ENCODE data around the gene ZAP70. TPM values are rescaled to one million over a fixed set of nuclear protein-coding genes. Genes with fewer than 3 reads are reported as not detected.

ZAP70 gene
- total and polyA plus RNA-seq, 2 experiments from 2014 or later, result not detected

DNA sequence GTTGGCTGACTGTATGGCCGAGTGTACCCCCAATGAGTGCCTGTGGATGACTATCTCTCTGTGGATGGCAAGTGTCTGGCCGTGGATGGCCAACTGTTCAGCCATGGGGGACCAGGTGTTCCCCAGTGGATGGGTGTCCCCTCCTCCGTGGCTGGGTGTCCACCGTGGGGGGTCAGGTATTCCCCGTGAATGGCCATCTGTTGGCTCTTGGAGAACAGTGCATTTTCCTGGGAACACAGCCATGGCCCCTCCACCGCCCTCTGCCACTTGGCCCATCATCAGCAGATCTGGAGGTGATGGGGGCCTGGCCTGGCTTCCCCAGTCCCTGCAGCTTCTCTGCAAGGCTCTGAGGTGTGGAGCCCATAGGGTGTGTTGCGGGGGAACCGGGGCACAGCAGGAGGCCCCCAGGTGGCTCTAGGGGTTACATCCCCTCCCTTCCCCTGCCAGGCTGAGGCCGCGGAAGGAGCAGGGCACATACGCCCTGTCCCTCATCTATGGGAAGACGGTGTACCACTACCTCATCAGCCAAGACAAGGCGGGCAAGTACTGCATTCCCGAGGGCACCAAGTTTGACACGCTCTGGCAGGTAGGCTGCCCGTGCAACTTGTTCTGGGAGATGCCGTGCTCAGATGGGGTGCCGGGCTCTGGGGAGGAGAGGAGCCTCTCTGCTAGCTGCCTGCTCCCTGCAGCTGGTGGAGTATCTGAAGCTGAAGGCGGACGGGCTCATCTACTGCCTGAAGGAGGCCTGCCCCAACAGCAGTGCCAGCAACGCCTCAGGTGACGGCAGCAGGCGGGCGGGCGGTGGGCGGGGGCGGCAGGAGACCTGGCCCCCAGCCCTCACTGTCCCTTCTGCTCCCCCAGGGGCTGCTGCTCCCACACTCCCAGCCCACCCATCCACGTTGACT, 19.3 kb downstream of the ZAP70 start:
- no peak for DNase-seq
- 77 to 79% methylated on average over 18 to 26 of the region's 28 CpGs for WGBS, 2 experiments (ENCODE audit: low coverage in 1 of 2, low lambda C conversion rate in 2 of 2, missing lambda C conversion rate in 2 of 2)
- no peaks in the 10 kb centered on the region for H3K36me3 ChIP-seq (ENCODE audit: low read depth)
- TF ChIP-seq EZH2phosphoT487 (IDR thresholded peaks at IDR 0.05; ENCODE audit: insufficient read depth, low read depth) (no peak), EZH2 (IDR thresholded peaks at IDR 0.05; ENCODE audit: insufficient read depth, poor library complexity, severe bottlenecking) (no peak)
- H4K20me1 ChIP-seq (ENCODE audit: insufficient read depth), result no peaks in the 10 kb centered on the region
- no peak overlapping the region for H3K4me2 ChIP-seq (ENCODE audit: unreplicated experiment)
- no peaks in the 10 kb centered on the region for H3F3A ChIP-seq (ENCODE audit: insufficient read depth)
- no peaks in the 10 kb centered on the region for H3K9me2 ChIP-seq (ENCODE audit: insufficient read depth)
- no peaks in the 10 kb centered on the region for H3K79me2 ChIP-seq (ENCODE audit: insufficient read depth)
- no peak overlapping the region for H2AFZ ChIP-seq
- no peak overlapping the region for H3K9ac ChIP-seq
- H3K4me1 ChIP-seq (ENCODE audit: insufficient read depth), result 0 out of 2 replicates have a peak, but pooled peaks cover 5% of the 10 kb centered on the region
- in situ Hi-C loops (cut with MboI), result no loop called here
- no peaks in the 10 kb centered on the region for H3K27me3 ChIP-seq (replicated peaks; ENCODE audit: insufficient read depth)
- H3K9me3 ChIP-seq (ENCODE audit: low read depth), result no peaks in the 10 kb centered on the region
- H3K4me3 ChIP-seq, result no peak overlapping the region
- no peak overlapping the region for H3K27ac ChIP-seq

DNA sequence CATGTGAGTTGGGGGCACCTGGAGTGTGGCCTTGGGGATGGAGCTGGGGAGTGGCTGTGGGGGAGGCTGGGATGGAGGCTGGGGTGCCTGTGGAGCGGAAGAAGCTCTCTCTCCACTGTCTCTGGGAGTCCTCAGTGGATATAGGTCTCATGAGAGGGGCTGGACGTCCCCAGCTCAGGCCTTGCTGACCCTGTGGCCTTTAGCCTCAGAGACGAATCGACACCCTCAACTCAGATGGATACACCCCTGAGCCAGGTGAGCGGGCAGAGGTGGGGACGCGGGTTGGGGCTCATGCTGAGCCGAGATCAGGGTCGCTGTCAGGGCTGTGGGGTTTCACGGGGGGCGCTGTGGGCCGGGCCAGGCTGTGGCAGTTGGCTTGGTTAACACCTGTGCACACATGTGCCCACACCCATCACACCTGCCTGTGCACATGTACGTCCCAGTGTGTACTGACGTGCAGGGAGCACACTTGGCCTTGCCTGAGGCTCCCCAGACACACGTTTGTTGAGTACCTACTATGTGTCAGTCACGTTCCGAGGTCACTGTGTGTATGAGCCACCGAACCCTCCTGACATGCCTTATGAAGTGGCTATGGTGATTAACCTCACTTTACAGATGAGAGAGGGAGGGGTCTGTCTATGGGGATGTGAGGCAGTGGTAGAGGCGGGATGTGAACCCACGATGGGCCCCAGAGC, 20.1 kb downstream of the ZAP70 start:
- TF ChIP-seq EZH2phosphoT487 (IDR thresholded peaks at IDR 0.05; ENCODE audit: insufficient read depth, low read depth), result no peak
- TF ChIP-seq EZH2 (IDR thresholded peaks at IDR 0.05; ENCODE audit: insufficient read depth, poor library complexity, severe bottlenecking), result no peak
- H3K4me2 ChIP-seq (ENCODE audit: unreplicated experiment), result no peak overlapping the region
- no peaks in the 10 kb centered on the region for H4K20me1 ChIP-seq (ENCODE audit: insufficient read depth)
- H3K4me3 ChIP-seq, result no peak overlapping the region
- H3K9me2 ChIP-seq (ENCODE audit: insufficient read depth), result no peaks in the 10 kb centered on the region
- DNase-seq, result no peak
- no peak overlapping the region for H3K9ac ChIP-seq
- no peaks in the 10 kb centered on the region for H3K27me3 ChIP-seq (replicated peaks; ENCODE audit: insufficient read depth)
- H3K79me2 ChIP-seq (ENCODE audit: insufficient read depth), result no peaks in the 10 kb centered on the region
- no peak overlapping the region for H2AFZ ChIP-seq
- no peaks in the 10 kb centered on the region for H3K36me3 ChIP-seq (ENCODE audit: low read depth)
- in situ Hi-C loops (cut with MboI), result no loop called here
- H3F3A ChIP-seq (ENCODE audit: insufficient read depth), result no peaks in the 10 kb centered on the region
- no peaks in the 10 kb centered on the region for H3K9me3 ChIP-seq (ENCODE audit: low read depth)
- H3K27ac ChIP-seq, result no peak overlapping the region
- WGBS, 2 experiments (ENCODE audit: low coverage in 1 of 2, low lambda C conversion rate in 2 of 2, missing lambda C conversion rate in 2 of 2), result 63% methylated on average over 20 of the region's 20 CpGs
- no peaks in the 10 kb centered on the region for H3K4me1 ChIP-seq (ENCODE audit: insufficient read depth)

DNA sequence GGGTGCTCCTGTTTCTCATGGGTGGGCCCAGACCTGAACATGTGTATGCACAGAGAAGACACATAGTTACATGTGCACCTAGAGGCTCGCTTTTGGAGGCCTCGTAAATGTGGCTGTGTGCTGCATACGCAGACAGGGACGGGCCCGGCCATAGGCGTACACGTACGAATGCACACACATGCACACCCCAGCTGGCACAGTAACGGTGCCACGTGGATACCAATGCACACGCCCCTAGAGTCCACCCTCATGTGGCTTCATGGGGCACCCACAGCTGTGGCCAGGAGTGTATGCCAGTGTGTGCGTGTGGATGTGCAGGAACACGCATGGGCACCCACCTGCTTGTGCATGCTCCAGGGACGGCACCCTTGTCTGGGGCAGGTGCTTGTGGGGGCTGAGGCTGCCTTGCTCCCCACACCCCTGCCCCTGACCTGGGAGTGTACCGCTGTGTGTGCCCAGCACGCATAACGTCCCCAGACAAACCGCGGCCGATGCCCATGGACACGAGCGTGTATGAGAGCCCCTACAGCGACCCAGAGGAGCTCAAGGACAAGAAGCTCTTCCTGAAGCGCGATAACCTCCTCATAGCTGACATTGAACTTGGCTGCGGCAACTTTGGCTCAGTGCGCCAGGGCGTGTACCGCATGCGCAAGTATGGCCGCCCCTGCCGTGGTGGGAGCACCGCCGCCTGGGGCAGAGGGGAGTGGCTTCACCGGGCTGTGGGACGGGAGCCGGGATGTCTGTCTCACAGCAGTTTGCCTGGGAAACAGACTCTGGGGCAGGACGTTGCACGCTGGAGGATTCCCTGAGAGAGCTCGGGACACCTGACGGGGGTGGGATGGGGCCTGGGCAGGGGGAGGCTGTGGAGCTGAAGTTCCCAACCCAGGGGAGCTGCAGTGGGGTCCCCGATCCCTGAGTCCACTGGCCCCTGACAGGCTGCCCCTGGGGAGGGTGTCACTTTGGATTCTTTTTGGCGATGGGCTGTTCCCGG, 21.0 kb downstream of the ZAP70 start:
- H3K9me2 ChIP-seq (ENCODE audit: insufficient read depth), result no peaks in the 10 kb centered on the region
- H3K27me3 ChIP-seq (replicated peaks; ENCODE audit: insufficient read depth), result no peaks in the 10 kb centered on the region
- H3K27ac ChIP-seq, result no peak overlapping the region
- H3K4me3 ChIP-seq, result no peak overlapping the region
- H3K9ac ChIP-seq, result no peak overlapping the region
- H3F3A ChIP-seq (ENCODE audit: insufficient read depth), result no peaks in the 10 kb centered on the region
- no peak for TF ChIP-seq EZH2phosphoT487 (IDR thresholded peaks at IDR 0.05; ENCODE audit: insufficient read depth, low read depth)
- TF ChIP-seq EZH2 (IDR thresholded peaks at IDR 0.05; ENCODE audit: insufficient read depth, poor library complexity, severe bottlenecking), result no peak
- no peaks in the 10 kb centered on the region for H3K79me2 ChIP-seq (ENCODE audit: insufficient read depth)
- H4K20me1 ChIP-seq (ENCODE audit: insufficient read depth), result no peaks in the 10 kb centered on the region
- no peak overlapping the region for H3K4me2 ChIP-seq (ENCODE audit: unreplicated experiment)
- WGBS, 2 experiments (ENCODE audit: low coverage in 1 of 2, low lambda C conversion rate in 2 of 2, missing lambda C conversion rate in 2 of 2), result 85% methylated on average over 41 to 44 of the region's 44 CpGs
- in situ Hi-C loops (cut with MboI), result no loop called here
- no peak for DNase-seq
- H3K4me1 ChIP-seq (ENCODE audit: insufficient read depth), result no peaks in the 10 kb centered on the region
- no peak overlapping the region for H2AFZ ChIP-seq
- no peaks in the 10 kb centered on the region for H3K36me3 ChIP-seq (ENCODE audit: low read depth)
- H3K9me3 ChIP-seq (ENCODE audit: low read depth), result no peaks in the 10 kb centered on the region

DNA sequence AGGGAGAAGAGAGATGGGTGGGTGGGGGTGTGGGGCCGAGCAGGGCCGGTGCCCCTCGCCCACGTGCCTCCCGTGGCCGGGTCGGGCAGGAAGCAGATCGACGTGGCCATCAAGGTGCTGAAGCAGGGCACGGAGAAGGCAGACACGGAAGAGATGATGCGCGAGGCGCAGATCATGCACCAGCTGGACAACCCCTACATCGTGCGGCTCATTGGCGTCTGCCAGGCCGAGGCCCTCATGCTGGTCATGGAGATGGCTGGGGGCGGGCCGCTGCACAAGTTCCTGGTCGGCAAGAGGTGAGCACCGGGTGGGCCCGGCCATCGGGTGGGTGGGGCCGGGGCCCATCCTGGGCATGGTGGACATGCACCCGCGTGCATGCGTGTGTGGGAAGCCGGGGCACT, 21.8 kb downstream of the ZAP70 start:
- Histone ChIP-seq H3K36me3 (ENCODE audit: low read depth) (no peaks in the 10 kb centered on the region), H3K9ac (no peak overlapping the region), H3K27ac (no peak overlapping the region), H3F3A (ENCODE audit: insufficient read depth) (no peaks in the 10 kb centered on the region), H3K9me2 (ENCODE audit: insufficient read depth) (no peaks in the 10 kb centered on the region), H3K4me3 (no peak overlapping the region), H3K4me2 (ENCODE audit: unreplicated experiment) (no peak overlapping the region), H4K20me1 (ENCODE audit: insufficient read depth) (no peaks in the 10 kb centered on the region), H3K27me3 (replicated peaks; ENCODE audit: insufficient read depth) (no peaks in the 10 kb centered on the region), H2AFZ (no peak overlapping the region), H3K9me3 (ENCODE audit: low read depth) (no peaks in the 10 kb centered on the region), H3K79me2 (ENCODE audit: insufficient read depth) (no peaks in the 10 kb centered on the region), H3K4me1 (ENCODE audit: insufficient read depth) (no peaks in the 10 kb centered on the region)
- TF ChIP-seq EZH2phosphoT487 (IDR thresholded peaks at IDR 0.05; ENCODE audit: insufficient read depth, low read depth) (no peak), EZH2 (IDR thresholded peaks at IDR 0.05; ENCODE audit: insufficient read depth, poor library complexity, severe bottlenecking) (no peak)
- WGBS, 2 experiments (ENCODE audit: low coverage in 1 of 2, low lambda C conversion rate in 2 of 2, missing lambda C conversion rate in 2 of 2), result 90 to 94% methylated on average over 13 to 25 of the region's 29 CpGs
- in situ Hi-C loops (cut with MboI), result no loop called here
- DNase-seq, result no peak

All from GM23248 (cell line).